Measurements from ENCODE around the gene STARD9. TPM values are rescaled to one million over a fixed set of nuclear protein-coding genes. Genes with fewer than 3 reads are reported as not detected.
A peak's percentile ranks its signal among the peaks of the same experiment; 100 is the strongest.

STARD9 gene
- total RNA-seq, 1 donor from 2014 or later: 24.4 TPM

- Mint-ChIP-seq H3K27me3 (ENCODE audit: unreplicated experiment) (no peaks in the 10 kb centered on the region), H3K4me1 (ENCODE audit: unreplicated experiment) (no peaks in the 10 kb centered on the region), H3K4me3 (ENCODE audit: unreplicated experiment) (no peak overlapping the region), H3K9me3 (ENCODE audit: unreplicated experiment) (no peaks in the 10 kb centered on the region), H3K27ac (ENCODE audit: unreplicated experiment) (no peak overlapping the region), H3K36me3 (ENCODE audit: unreplicated experiment) (peaks cover 15% of the 10 kb centered on the region)
- TF ChIP-seq CTCF (IDR thresholded peaks at IDR 0.05): no peak
- no peak for DNase-seq (ENCODE audit: extremely low spot score, unreplicated experiment)
Measured at GRCh38 chr15:42707873-42708544, 132.6 kb downstream of the STARD9 start.

- no peaks in the 10 kb centered on the region for H3K9me3 Mint-ChIP-seq (ENCODE audit: unreplicated experiment)
- no peak for DNase-seq (ENCODE audit: extremely low spot score, unreplicated experiment)
- H3K27ac Mint-ChIP-seq (ENCODE audit: unreplicated experiment): no peak overlapping the region
- peaks cover 12% of the 10 kb centered on the region for H3K36me3 Mint-ChIP-seq (ENCODE audit: unreplicated experiment)
- H3K4me3 Mint-ChIP-seq (ENCODE audit: unreplicated experiment): no peak overlapping the region
- no peak for TF ChIP-seq CTCF (IDR thresholded peaks at IDR 0.05)
- H3K27me3 Mint-ChIP-seq (ENCODE audit: unreplicated experiment): no peaks in the 10 kb centered on the region
- H3K4me1 Mint-ChIP-seq (ENCODE audit: unreplicated experiment): no peaks in the 10 kb centered on the region
Measured at GRCh38 chr15:42710662-42711061, 135.3 kb downstream of the STARD9 start.

- Mint-ChIP-seq H3K4me1 (ENCODE audit: unreplicated experiment) (no peaks in the 10 kb centered on the region), H3K4me3 (ENCODE audit: unreplicated experiment) (no peak overlapping the region), H3K27me3 (ENCODE audit: unreplicated experiment) (no peaks in the 10 kb centered on the region), H3K27ac (ENCODE audit: unreplicated experiment) (no peak overlapping the region), H3K9me3 (ENCODE audit: unreplicated experiment) (no peaks in the 10 kb centered on the region), H3K36me3 (ENCODE audit: unreplicated experiment) (peaks cover 10% of the 10 kb centered on the region)
- DNase-seq (ENCODE audit: extremely low spot score, unreplicated experiment): no peak
- no peak for TF ChIP-seq CTCF (IDR thresholded peaks at IDR 0.05)
Measured at GRCh38 chr15:42711746-42712145, 136.3 kb downstream of the STARD9 start.

GRCh38 chr15:42712584-42712983, 137.2 kb downstream of the STARD9 start:
- no peaks in the 10 kb centered on the region for H3K9me3 Mint-ChIP-seq (ENCODE audit: unreplicated experiment)
- no peaks in the 10 kb centered on the region for H3K27me3 Mint-ChIP-seq (ENCODE audit: unreplicated experiment)
- no peak for TF ChIP-seq CTCF (IDR thresholded peaks at IDR 0.05)

GRCh38 chr15:42716125-42716524, 140.7 kb downstream of the STARD9 start:
- TF ChIP-seq CTCF (IDR thresholded peaks at IDR 0.05): no peak

More at GRCh38 chr15:42712584-42712983, 137.2 kb downstream of the STARD9 start:
- no peaks in the 10 kb centered on the region for H3K4me1 Mint-ChIP-seq (ENCODE audit: unreplicated experiment)
- DNase-seq (ENCODE audit: extremely low spot score, unreplicated experiment): no peak
- peaks cover 9% of the 10 kb centered on the region for H3K36me3 Mint-ChIP-seq (ENCODE audit: unreplicated experiment)
- no peak overlapping the region for H3K27ac Mint-ChIP-seq (ENCODE audit: unreplicated experiment)
- H3K4me3 Mint-ChIP-seq (ENCODE audit: unreplicated experiment): no peak overlapping the region

More at GRCh38 chr15:42716125-42716524, 140.7 kb downstream of the STARD9 start:
- Mint-ChIP-seq H3K27me3 (ENCODE audit: unreplicated experiment) (no peaks in the 10 kb centered on the region), H3K4me1 (ENCODE audit: unreplicated experiment) (no peaks in the 10 kb centered on the region), H3K9me3 (ENCODE audit: unreplicated experiment) (no peaks in the 10 kb centered on the region), H3K27ac (ENCODE audit: unreplicated experiment) (no peak overlapping the region), H3K4me3 (ENCODE audit: unreplicated experiment) (no peak overlapping the region), H3K36me3 (ENCODE audit: unreplicated experiment) (peaks cover 18% of the 10 kb centered on the region)
- peak; percentile 59 for DNase-seq (ENCODE audit: extremely low spot score, unreplicated experiment)
